ENCODE data around the gene TRIM67. TPM values are rescaled to one million over a fixed set of nuclear protein-coding genes. Genes with fewer than 3 reads are reported as not detected.

The TRIM67 gene
- total RNA-seq, 4 donors from 2014 or later = 1.1 TPM; not detected in 3

DNA sequence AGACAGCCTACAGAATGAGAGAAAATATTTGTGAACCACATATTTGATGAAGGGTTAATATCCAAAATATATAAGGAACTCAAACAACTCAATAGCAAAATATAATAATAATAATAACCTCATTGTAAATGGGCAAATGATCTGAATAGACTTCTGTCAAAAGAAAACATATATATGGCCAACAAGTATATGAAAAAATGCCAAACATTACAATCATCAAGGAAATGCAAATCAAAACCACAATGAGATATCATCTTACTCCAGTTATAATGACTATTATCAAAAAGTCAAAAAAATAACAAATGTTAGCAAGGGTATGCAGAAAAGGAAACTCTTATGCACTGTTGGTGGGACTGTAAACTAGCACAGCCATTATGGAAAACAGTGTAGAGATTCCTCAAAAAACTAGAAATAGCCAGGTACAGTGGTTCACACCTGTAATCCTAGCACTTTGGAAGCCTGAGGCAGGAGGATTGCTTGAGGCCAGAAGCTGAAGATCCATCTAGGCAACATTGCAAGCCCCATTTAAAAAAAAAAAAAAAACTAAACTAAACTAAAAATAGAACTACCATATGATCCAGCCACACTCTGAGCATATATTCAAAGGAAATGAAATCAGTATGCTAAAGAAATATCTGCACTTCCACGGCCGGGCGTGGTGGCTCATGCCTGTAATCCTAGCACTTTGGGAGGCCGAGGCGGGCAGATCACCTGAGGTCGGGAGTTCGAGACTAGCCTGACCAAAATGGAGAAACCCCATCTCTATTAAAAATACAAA is 17.3 kb upstream of the TRIM67 start:
- intact Hi-C loops (cut with DNase I; ENCODE audit: low total_unique reads) = no loop called here
- TF ChIP-seq CTCF (IDR thresholded peaks at IDR 0.05) (no peak), POLR2A (IDR thresholded peaks at IDR 0.05) (no peak)
- Histone ChIP-seq H3K27ac (no peak overlapping the region), H3K4me3 (no peak overlapping the region), H3K36me3 (no peaks in the 10 kb centered on the region), H3K27me3 (no peaks in the 10 kb centered on the region), H3K4me1 (no peaks in the 10 kb centered on the region), H3K9me3 (no peaks in the 10 kb centered on the region)
- DNase-seq = no peak

- Histone ChIP-seq H3K36me3 (no peaks in the 10 kb centered on the region), H3K9me3 (peaks cover 0 to 14% of the 10 kb centered on the region in 2 donors), H3K4me3 (no peak overlapping the region), H3K4me1 (no peaks in the 10 kb centered on the region), H3K27ac (no peak overlapping the region), H3K27me3 (no peaks in the 10 kb centered on the region)
- TF ChIP-seq CTCF (IDR thresholded peaks at IDR 0.05) = no peak
- TF ChIP-seq POLR2A (IDR thresholded peaks at IDR 0.05) = no peak
- no peak for DNase-seq
- intact Hi-C loops (cut with DNase I; ENCODE audit: low total_unique reads) = no loop called here
These were observed 14.0 kb upstream of the TRIM67 start for GRCh38 chr1:231147896-231148295.

GRCh38 chr1:231151811-231152210 is 10.0 kb upstream of the TRIM67 start:
- TF ChIP-seq CTCF (IDR thresholded peaks at IDR 0.05) (no peak), POLR2A (IDR thresholded peaks at IDR 0.05) (no peak)
- Histone ChIP-seq H3K4me3 (no peak overlapping the region), H3K9me3 (peaks cover 0 to 14% of the 10 kb centered on the region in 2 donors), H3K36me3 (no peaks in the 10 kb centered on the region), H3K4me1 (no peaks in the 10 kb centered on the region), H3K27ac (no peak overlapping the region), H3K27me3 (no peaks in the 10 kb centered on the region)
- intact Hi-C loops (cut with DNase I; ENCODE audit: low total_unique reads) = no loop called here
- no peak for DNase-seq

DNA sequence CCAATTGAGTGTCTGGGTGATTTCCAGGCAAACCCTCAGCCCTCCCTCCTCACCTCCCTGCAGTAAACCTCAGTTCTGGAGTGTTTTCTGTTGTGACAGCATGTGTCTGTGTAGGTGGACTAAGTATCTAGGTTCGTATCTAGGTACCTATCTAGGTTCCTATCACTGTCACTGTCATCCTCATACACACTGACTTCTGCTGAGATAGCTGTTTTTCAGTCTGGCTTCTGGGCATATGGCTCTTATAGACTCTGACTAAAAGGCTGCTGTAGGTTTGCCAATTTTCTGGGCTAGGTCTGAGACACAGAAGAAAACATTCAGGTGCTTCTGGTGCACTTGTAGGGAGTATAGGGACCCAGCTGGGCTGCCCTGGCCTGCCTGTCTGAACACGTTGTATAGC is 8.1 kb upstream of the TRIM67 start:
- no peaks in the 10 kb centered on the region for H3K36me3 ChIP-seq
- DNase-seq = no peak
- no peak overlapping the region for H3K4me3 ChIP-seq
- H3K9me3 ChIP-seq = peaks cover 0 to 14% of the 10 kb centered on the region in 2 donors
- TF ChIP-seq CTCF (IDR thresholded peaks at IDR 0.05) (no peak), POLR2A (IDR thresholded peaks at IDR 0.05) (no peak)
- H3K4me1 ChIP-seq = no peaks in the 10 kb centered on the region
- H3K27me3 ChIP-seq = no peaks in the 10 kb centered on the region
- intact Hi-C loops (cut with DNase I; ENCODE audit: low total_unique reads) = no loop called here
- no peak overlapping the region for H3K27ac ChIP-seq

DNA sequence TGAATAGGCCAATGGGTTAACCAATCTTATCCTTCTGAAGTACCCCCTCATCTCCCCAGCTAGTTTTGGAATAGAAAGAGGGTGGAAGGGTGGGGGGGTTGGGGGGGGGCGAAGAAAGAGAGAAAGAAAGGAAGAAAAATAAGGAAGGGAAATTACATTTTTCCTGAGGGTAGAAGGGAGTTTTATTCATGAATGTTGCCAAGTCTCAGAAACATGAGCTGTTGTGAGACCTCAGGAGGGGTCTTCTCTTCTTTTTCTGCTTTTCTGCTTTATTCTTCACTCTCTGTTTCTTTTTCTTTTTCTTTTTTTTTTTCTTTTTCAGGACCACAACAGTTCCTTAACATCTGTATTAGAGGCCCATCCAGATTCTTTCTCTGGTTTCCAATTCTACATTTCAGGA is 6.0 kb upstream of the TRIM67 start:
- H3K9me3 ChIP-seq = peaks cover 0 to 14% of the 10 kb centered on the region in 2 donors
- no peaks in the 10 kb centered on the region for H3K4me1 ChIP-seq
- TF ChIP-seq POLR2A (IDR thresholded peaks at IDR 0.05) = no peak
- TF ChIP-seq CTCF (IDR thresholded peaks at IDR 0.05) = no peak
- no peak overlapping the region for H3K27ac ChIP-seq
- no peaks in the 10 kb centered on the region for H3K36me3 ChIP-seq
- no peak for DNase-seq
- H3K4me3 ChIP-seq = no peak overlapping the region
- intact Hi-C loops (cut with DNase I; ENCODE audit: low total_unique reads) = no loop called here
- H3K27me3 ChIP-seq = no peaks in the 10 kb centered on the region

Measured in uterus (tissue), 4 donors.